Measurements from ENCODE around the gene RELN. TPM values are rescaled to one million over a fixed set of nuclear protein-coding genes. Genes with fewer than 3 reads are reported as not detected.

RELN gene
- total and polyA plus RNA-seq, 2 donors (not counting 1 experiment from before 2014, with no cell fraction given), result not detected

DNA sequence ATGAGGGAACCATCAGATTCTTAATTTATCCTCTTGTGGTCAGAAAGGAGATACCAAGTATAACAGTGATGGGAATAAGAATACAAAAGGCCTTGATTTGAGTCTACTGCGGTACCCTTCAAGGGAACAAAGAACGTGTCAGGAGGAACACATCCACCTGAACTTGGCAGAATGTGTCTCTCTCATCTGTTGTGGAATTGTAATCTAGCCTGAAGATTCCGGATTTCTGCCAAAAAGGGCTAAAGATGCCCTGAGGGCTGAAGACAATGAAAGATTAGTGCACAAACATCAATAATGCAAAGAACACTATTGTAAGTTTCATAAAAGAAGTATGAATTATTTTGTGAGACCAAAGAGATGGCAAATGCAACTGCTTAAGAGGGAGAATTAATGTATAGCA lies 134.8 kb downstream of the RELN start:
- H3K9ac ChIP-seq (ENCODE audit: low read length), result no peak overlapping the region
- no peak for DNase-seq
- no peak overlapping the region for H3K4me3 Mint-ChIP-seq
- no peak overlapping the region for H2AFZ ChIP-seq (ENCODE audit: insufficient read depth, low read depth, low read length, poor library complexity, severe bottlenecking)
- intact Hi-C loops (cut with micrococcal nuclease), result no loop called here
- ChIA-PET POLR2A (no interaction called here), CTCF (no interaction called here)
- H3K4me1 ChIP-seq (ENCODE audit: control insufficient read depth in 2 of 2, insufficient read depth in 2 of 2, low read length in 2 of 2), result no peaks in the 10 kb centered on the region
- H3K27ac ChIP-seq (ENCODE audit: low read length in 2 of 2), result no peak overlapping the region
- TF ChIP-seq, protein P1, sequence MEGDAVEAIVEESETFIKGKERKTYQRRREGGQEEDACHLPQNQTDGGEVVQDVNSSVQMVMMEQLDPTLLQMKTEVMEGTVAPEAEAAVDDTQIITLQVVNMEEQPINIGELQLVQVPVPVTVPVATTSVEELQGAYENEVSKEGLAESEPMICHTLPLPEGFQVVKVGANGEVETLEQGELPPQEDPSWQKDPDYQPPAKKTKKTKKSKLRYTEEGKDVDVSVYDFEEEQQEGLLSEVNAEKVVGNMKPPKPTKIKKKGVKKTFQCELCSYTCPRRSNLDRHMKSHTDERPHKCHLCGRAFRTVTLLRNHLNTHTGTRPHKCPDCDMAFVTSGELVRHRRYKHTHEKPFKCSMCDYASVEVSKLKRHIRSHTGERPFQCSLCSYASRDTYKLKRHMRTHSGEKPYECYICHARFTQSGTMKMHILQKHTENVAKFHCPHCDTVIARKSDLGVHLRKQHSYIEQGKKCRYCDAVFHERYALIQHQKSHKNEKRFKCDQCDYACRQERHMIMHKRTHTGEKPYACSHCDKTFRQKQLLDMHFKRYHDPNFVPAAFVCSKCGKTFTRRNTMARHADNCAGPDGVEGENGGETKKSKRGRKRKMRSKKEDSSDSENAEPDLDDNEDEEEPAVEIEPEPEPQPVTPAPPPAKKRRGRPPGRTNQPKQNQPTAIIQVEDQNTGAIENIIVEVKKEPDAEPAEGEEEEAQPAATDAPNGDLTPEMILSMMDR (IDR thresholded peaks at IDR 0.05), result no peak
- no peak for TF ChIP-seq EZH2 (IDR thresholded peaks at IDR 0.05; ENCODE audit: borderline replicate concordance, insufficient read depth, low read depth, low read length, poor library complexity, severe bottlenecking)
- H4K20me1 ChIP-seq (ENCODE audit: control insufficient read depth, insufficient read depth, low read length, poor library complexity, severe bottlenecking), result no peaks in the 10 kb centered on the region
- H3K36me3 ChIP-seq (replicated peaks in 1 of 2; ENCODE audit: control extremely low read depth in 1 of 2, control insufficient read depth in 1 of 2, extremely low read depth in 1 of 2, insufficient read depth in 2 of 2, low read length in 1 of 2), result no peaks in the 10 kb centered on the region
- no peak overlapping the region for H3K4me2 ChIP-seq (replicated peaks; ENCODE audit: low read depth, low read length, poor library complexity, severe bottlenecking)
- no peak for ATAC-seq (ENCODE audit: low read depth)
- peaks cover 9% of the 10 kb centered on the region for H3K27me3 Mint-ChIP-seq
- H3K4me3 ChIP-seq (ENCODE audit: control extremely low read depth in 1 of 5, extremely low read depth in 1 of 5, insufficient read depth in 1 of 5, low read depth in 2 of 5, low read length in 4 of 5), result no peak overlapping the region
- H3K27ac Mint-ChIP-seq, result no peak overlapping the region
- H3K79me2 ChIP-seq (ENCODE audit: control insufficient read depth, insufficient read depth, low read length), result no peaks in the 10 kb centered on the region
- H3K9me3 ChIP-seq (ENCODE audit: control extremely low read depth in 1 of 3, control insufficient read depth in 2 of 3, insufficient read depth in 1 of 3, low read length in 2 of 3), result peaks cover 0 to 4% (median 0%) of the 10 kb centered on the region in 3 donors
- 83% methylated on average over 2 of the region's 3 CpGs for WGBS (ENCODE audit: insufficient coverage)
- no peaks in the 10 kb centered on the region for H3K27me3 ChIP-seq (replicated peaks in 1 of 4; ENCODE audit: control extremely low read depth in 1 of 4, control insufficient read depth in 3 of 4, insufficient read depth in 4 of 4, low read length in 3 of 4)
- H3K9me3 Mint-ChIP-seq (ENCODE audit: insufficient read depth), result peaks cover 5% of the 10 kb centered on the region
- H3K4me1 Mint-ChIP-seq, result no peaks in the 10 kb centered on the region

DNA sequence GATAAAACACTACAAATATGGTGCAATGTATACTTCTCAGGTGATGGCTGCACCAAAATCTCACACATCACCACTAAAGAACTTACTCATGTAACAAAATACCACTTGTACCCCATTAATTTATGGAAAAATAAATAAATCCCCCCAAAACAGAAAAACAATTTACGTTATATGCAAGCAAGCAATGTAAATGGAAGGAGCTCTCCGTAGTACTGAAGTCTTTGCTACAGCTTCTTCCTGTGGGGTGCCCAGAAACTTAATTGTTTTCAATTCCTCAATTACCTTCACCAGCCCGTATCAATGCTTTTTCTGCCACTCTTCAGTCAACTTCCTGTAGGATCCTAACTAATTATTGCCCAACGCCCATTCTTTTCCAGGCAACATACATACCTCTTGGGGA lies 138.1 kb downstream of the RELN start:
- Histone ChIP-seq H3K79me2 (ENCODE audit: control insufficient read depth, insufficient read depth, low read length) (no peaks in the 10 kb centered on the region), H2AFZ (ENCODE audit: insufficient read depth, low read depth, low read length, poor library complexity, severe bottlenecking) (no peak overlapping the region), H4K20me1 (ENCODE audit: control insufficient read depth, insufficient read depth, low read length, poor library complexity, severe bottlenecking) (no peaks in the 10 kb centered on the region), H3K27ac (ENCODE audit: low read length in 2 of 2) (no peak overlapping the region), H3K4me3 (ENCODE audit: control extremely low read depth in 1 of 5, extremely low read depth in 1 of 5, insufficient read depth in 1 of 5, low read depth in 2 of 5, low read length in 4 of 5) (no peak overlapping the region), H3K27me3 (replicated peaks in 1 of 4; ENCODE audit: control extremely low read depth in 1 of 4, control insufficient read depth in 3 of 4, insufficient read depth in 4 of 4, low read length in 3 of 4) (no peaks in the 10 kb centered on the region), H3K9ac (ENCODE audit: low read length) (no peak overlapping the region), H3K36me3 (replicated peaks in 1 of 2; ENCODE audit: control extremely low read depth in 1 of 2, control insufficient read depth in 1 of 2, extremely low read depth in 1 of 2, insufficient read depth in 2 of 2, low read length in 1 of 2) (no peaks in the 10 kb centered on the region), H3K9me3 (ENCODE audit: control extremely low read depth in 1 of 3, control insufficient read depth in 2 of 3, insufficient read depth in 1 of 3, low read length in 2 of 3) (peaks cover 0 to 4% (median 0%) of the 10 kb centered on the region in 3 donors), H3K4me2 (replicated peaks; ENCODE audit: low read depth, low read length, poor library complexity, severe bottlenecking) (no peak overlapping the region), H3K4me1 (ENCODE audit: control insufficient read depth in 2 of 2, insufficient read depth in 2 of 2, low read length in 2 of 2) (no peaks in the 10 kb centered on the region)
- no peaks in the 10 kb centered on the region for H3K4me1 Mint-ChIP-seq
- no peak for TF ChIP-seq EZH2 (IDR thresholded peaks at IDR 0.05; ENCODE audit: borderline replicate concordance, insufficient read depth, low read depth, low read length, poor library complexity, severe bottlenecking)
- 61% methylated on average over 3 of the region's 4 CpGs for WGBS (ENCODE audit: insufficient coverage)
- no peak overlapping the region for H3K4me3 Mint-ChIP-seq
- no peak overlapping the region for H3K27ac Mint-ChIP-seq
- intact Hi-C loops (cut with micrococcal nuclease), result no loop called here
- peaks cover 5% of the 10 kb centered on the region for H3K9me3 Mint-ChIP-seq (ENCODE audit: insufficient read depth)
- CTCF ChIA-PET, result no interaction called here
- POLR2A ChIA-PET, result no interaction called here
- no peak for DNase-seq
- H3K27me3 Mint-ChIP-seq, result peaks cover 4% of the 10 kb centered on the region
- no peak for ATAC-seq (ENCODE audit: low read depth)

Data from B cell (primary cell).